NT2/D1 (cell line): ENCODE data around the gene SNTG2.
"Not testable (repeated sequence)": the region's sequence is repeated elsewhere in the genome, so short reads cannot be mapped to it uniquely, and the experiment has no call there.

Experiments
- DNase-seq: peaks from one replicate; pipeline ENCODE4 v3.0.0-alpha.2; 2011; ENCODE audit warnings: low read depth, low spot score
- H3K27me3 ChIP-seq: 2 replicates; pipeline ENCODE4 v1.6.0; 2011; ENCODE audit warnings: mild to moderate bottlenecking; ENCODE audit not compliant: insufficient read length, insufficient read depth
- H3K36me3 ChIP-seq: 2 replicates; pipeline ENCODE4 v1.6.1; 2011; ENCODE audit warnings: mild to moderate bottlenecking, low read length, mixed read lengths; ENCODE audit not compliant: insufficient read depth, insufficient read length
- H3K4me1 ChIP-seq: 2 replicates; pipeline ENCODE4 v1.5.1; 2011; ENCODE audit not compliant: insufficient read depth, insufficient read length
- H3K4me3 ChIP-seq: 2 replicates; pipeline ENCODE4 v1.5.1; 2011; ENCODE audit warnings: low read depth; ENCODE audit not compliant: insufficient read length
- H3K9ac ChIP-seq: 2 replicates; pipeline ENCODE4 v1.6.0; 2011; ENCODE audit warnings: low read depth; ENCODE audit not compliant: insufficient read length
- H3K9me3 ChIP-seq: 2 replicates; pipeline ENCODE4 v1.5.1; 2011; ENCODE audit warnings: mild to moderate bottlenecking, low read length; ENCODE audit not compliant: insufficient read depth
- SUZ12 ChIP-seq: IDR thresholded peaks from 2 replicates; pipeline ENCODE4 v1.6.1; 2011; ENCODE audit not compliant: insufficient read length, insufficient read depth; ENCODE audit errors: extremely low read depth
- YY1 ChIP-seq: IDR thresholded peaks from 2 replicates; pipeline ENCODE4 v1.6.1; 2011; ENCODE audit not compliant: insufficient read length, insufficient read depth
- ZNF274 ChIP-seq: IDR thresholded peaks from 2 replicates; pipeline ENCODE4 v1.6.1; 2011; ENCODE audit warnings: mild to moderate bottlenecking, low read depth, low read length

Gene SNTG2

DNA sequence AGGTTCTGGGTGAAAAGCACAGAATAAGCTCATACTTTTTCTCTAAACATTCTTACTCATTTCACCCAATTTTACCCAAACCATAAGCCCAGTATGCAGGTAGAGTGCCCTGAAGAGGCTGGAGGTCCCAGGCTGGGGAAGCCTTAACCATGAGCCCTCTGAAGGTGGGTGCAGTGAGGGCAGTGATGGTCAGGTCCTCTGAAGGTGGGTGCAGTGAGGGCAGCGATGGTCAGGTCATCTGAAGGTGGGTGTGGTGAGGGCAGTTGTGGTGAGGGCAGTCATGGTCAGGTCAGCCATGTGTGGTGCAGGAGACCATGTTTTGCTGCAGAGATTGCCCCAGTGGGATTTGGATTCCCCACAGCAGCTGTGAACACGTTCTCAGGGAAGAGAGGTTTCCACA lies 148.8 kb downstream of the SNTG2 start:
- H3K36me3 ChIP-seq: no peaks in the 10 kb centered on the region
- H3K27me3 ChIP-seq: no peaks in the 10 kb centered on the region
- no peak for DNase-seq
- peaks cover 8% of the 10 kb centered on the region for H3K4me1 ChIP-seq
- H3K9me3 ChIP-seq: no peaks in the 10 kb centered on the region
- TF ChIP-seq ZNF274 (no peak), YY1 (no peak), SUZ12 (no peak)
- H3K9ac ChIP-seq: no peak overlapping the region
- no peak overlapping the region for H3K4me3 ChIP-seq

DNA sequence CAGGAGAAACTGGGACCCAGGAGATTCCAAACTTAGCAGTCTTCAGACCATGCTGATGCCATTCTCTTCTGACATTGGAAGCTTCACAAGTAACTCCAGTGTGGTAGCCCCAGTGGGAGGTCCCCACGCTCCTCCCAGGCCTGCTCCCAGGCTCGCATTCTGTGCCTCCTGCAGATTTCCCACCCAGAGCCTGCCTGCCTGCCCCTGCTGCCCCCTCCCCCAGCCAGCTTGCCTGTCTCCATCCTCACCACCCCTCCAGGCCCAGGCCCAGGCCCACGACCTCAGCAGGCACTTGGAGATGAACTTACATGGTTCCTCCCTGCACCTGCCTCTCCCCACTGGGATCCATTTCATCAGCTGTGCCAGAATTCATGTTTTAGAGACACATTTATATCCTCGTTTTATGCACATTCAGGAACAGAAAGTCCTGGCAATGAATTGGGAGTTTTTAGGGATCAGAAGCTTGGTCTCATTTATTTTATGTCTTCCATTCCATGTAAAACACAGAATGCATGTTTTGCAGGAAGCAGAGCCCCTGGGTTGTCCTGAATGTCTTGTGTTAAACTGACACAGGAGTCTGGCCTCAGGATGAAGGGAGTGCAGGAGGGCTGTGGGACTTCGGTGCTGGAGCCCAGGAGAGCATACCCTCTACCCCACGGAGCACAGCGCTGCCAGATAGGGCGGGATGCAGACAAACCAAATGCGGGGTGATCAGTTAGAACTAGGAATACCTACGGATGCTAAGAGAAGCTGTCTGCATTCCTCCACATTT lies 150.5 kb downstream of the SNTG2 start:
- TF ChIP-seq ZNF274: no peak
- TF ChIP-seq SUZ12: no peak
- TF ChIP-seq YY1: no peak
- no peaks in the 10 kb centered on the region for H3K9me3 ChIP-seq
- DNase-seq: no peak
- H3K9ac ChIP-seq: no peak overlapping the region
- no peaks in the 10 kb centered on the region for H3K27me3 ChIP-seq
- H3K4me1 ChIP-seq: peaks cover 8% of the 10 kb centered on the region
- H3K36me3 ChIP-seq: no peaks in the 10 kb centered on the region
- no peak overlapping the region for H3K4me3 ChIP-seq

DNA sequence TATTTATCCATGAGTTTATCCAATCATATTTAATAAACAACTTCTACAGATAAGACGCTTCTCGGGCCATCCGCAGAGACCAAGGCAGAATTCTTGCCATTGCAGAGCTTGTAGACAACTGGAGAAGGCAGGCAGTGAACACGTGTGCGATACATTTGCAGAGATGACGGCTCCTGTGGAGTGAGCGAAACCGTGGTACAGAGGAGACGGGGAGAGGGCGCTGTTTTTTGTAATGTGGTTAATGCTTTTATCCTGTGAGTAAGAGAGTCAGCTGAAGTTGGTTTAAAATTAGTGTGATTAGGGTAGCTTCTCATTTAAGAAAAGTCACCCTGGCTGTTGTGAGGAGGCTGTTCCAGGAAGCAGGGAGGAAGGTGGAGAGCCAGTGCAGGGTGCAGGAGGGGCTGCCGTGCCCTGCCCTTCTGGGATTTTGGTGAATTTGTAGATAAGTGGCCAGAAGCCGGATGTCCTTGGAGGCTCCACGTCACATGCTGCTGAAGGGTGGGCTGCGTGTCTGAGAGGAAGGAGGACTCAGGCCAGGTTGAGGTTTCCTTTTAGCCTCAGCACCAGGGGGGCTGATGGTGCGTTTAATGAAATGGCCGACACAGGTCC lies 151.4 kb downstream of the SNTG2 start:
- H3K9ac ChIP-seq: no peak overlapping the region
- no peaks in the 10 kb centered on the region for H3K9me3 ChIP-seq
- no peak for TF ChIP-seq ZNF274
- no peak for TF ChIP-seq YY1
- no peak for TF ChIP-seq SUZ12
- DNase-seq: no peak
- peaks cover 8% of the 10 kb centered on the region for H3K4me1 ChIP-seq
- H3K4me3 ChIP-seq: no peak overlapping the region
- no peaks in the 10 kb centered on the region for H3K27me3 ChIP-seq
- no peaks in the 10 kb centered on the region for H3K36me3 ChIP-seq

DNA sequence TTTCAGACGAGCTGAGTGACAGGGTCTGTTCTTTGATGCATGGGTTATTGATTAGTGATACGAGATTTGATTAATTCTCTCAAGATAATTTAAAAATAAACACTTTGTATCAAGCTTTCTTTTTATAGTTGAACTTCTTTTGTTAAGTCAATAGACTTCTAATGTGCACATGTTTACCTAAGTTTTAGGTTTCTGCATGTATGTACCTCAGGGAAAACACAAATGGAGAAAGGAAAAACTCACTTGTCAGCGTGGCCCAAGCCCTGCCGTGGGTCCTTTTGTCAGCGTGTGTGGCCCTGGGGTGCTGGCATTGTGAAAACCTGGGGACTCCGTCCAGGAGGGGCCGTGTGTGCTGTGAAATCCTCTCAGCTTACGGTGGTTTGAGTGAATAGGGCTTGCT lies 153.7 kb downstream of the SNTG2 start:
- Histone ChIP-seq H3K9me3 (no peaks in the 10 kb centered on the region), H3K36me3 (no peaks in the 10 kb centered on the region), H3K27me3 (no peaks in the 10 kb centered on the region), H3K4me1 (peaks cover 8% of the 10 kb centered on the region), H3K9ac (no peak overlapping the region), H3K4me3 (no peak overlapping the region)
- TF ChIP-seq ZNF274 (no peak), YY1 (no peak), SUZ12 (no peak)
- DNase-seq: no peak

DNA sequence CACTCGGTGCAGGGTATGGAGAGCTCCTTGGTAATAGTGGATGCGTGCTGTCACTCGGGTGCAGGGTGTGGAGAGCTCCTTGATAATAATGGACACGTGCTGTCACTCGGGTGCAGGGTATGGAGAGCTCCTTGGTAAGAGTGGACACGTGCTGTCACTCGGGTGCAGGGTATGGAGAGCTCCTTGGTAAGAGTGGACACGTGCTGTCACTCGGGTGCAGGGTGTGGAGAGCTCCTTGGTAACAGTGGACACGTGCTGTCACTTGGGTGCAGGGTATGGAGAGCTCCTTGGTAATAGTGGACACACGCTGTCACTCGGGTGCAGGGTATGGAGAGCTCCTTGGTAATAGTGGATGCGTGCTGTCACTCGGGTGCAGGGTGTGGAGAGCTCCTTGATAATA lies 155.7 kb downstream of the SNTG2 start:
- not testable (repeated sequence) for H3K4me3 ChIP-seq, H3K27me3 ChIP-seq, H3K9ac ChIP-seq, H3K9me3 ChIP-seq, H3K36me3 ChIP-seq, H3K4me1 ChIP-seq, DNase-seq

DNA sequence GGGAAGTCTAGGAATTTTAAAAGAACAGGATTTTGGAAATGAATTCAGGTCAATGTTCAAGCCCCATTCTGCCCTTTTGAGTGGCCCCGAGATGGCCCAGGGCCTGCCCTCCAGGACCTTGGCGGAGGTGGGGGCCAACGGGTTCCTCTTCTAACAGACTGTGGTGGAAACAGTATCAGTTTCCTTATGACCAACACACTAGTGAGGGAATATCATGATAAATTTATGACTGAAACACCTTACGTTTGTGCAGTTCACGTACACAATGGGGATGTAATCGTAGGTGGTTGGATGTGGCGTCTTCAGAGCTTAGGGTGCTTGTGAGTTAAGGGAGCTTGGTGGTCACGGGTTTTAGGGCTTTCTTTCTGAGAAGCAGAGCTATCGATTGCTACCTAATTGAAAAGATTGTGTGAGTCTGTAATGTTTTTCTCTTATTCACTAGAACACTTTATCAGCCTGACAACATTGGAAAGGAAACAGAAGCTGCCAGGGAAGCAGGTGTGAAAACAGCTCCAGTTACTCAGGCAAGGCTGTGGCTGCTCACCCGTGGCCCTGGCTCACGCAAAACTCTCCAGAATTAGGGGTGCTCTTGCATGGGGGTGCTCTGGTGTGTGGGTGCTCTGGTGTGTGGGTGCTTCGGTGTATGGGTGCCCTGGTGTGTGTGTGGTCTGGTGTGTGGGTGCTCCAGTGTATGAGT lies 165.3 kb downstream of the SNTG2 start:
- TF ChIP-seq SUZ12 (no peak), YY1 (no peak), ZNF274 (no peak)
- Histone ChIP-seq H3K9me3 (peaks cover 17% of the 10 kb centered on the region; the same call in 1 of the 2 replicates), H3K4me3 (no peak overlapping the region), H3K9ac (no peak overlapping the region), H3K4me1 (no peaks in the 10 kb centered on the region), H3K27me3 (no peaks in the 10 kb centered on the region), H3K36me3 (no peaks in the 10 kb centered on the region)
- no peak for DNase-seq

DNA sequence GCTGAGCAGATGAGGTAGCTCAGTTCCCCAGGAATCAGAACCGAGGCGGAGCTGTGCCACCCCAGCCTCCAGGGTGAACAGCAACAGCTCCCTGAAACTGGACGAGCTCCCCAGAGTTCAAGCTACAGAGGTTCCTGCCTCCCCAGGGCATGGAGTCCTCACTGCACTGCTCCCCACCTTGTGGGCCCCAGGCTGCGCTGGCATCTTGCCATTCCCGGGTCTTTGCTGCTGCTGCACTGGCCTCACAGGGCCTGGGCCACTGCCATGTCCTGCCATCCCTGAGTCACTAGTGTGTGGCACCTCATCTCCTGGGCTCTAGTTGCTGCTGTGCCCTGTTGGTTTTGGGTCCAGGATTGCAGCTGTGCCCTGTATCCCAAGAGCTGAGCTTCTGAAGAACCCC lies 166.9 kb downstream of the SNTG2 start:
- Histone ChIP-seq H3K9me3 (peaks cover 17% of the 10 kb centered on the region; the same call in 1 of the 2 replicates), H3K4me3 (no peak overlapping the region), H3K4me1 (no peaks in the 10 kb centered on the region), H3K27me3 (no peaks in the 10 kb centered on the region), H3K9ac (no peak overlapping the region), H3K36me3 (no peaks in the 10 kb centered on the region)
- DNase-seq: no peak
- TF ChIP-seq SUZ12 (no peak), YY1 (no peak), ZNF274 (no peak)
